Activated CD8-positive, alpha-beta memory T cell treated with anti-CD3 and anti-CD28 coated beads for 1 hour (primary cell): ENCODE measurements around the gene BRINP1.
"Not testable (repeated sequence)": the region's sequence is repeated elsewhere in the genome, so short reads cannot be mapped to it uniquely, and the experiment has no call there.

Experiments
- DNase-seq, 2 donors: peaks; one replicate each; pipeline ENCODE4 v3.0.0-alpha.2; 2020; ENCODE audit warnings: low read depth in 1 of 2; ENCODE audit errors: extremely low read depth in 1 of 2

Gene BRINP1

DNA sequence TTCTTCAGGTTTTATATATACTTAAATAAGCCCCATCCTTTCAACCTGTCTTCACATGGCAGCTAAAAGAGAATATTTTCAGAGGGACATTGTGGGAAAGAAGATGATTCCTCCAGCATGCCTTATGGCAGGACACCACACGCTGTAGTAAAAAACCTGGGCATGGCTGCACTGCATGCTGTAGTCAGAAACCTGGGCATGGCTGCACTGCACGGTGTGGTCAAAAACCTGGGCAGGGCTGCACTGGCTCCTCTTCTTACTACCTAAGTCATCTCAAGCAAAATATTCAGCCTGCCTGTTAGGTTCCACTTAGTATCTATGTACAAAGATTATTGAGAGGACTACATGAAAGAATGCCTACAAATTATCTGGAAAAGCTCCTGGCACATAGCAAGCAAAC is 153.6 kb downstream of the BRINP1 start:
- no peak for DNase-seq

DNA sequence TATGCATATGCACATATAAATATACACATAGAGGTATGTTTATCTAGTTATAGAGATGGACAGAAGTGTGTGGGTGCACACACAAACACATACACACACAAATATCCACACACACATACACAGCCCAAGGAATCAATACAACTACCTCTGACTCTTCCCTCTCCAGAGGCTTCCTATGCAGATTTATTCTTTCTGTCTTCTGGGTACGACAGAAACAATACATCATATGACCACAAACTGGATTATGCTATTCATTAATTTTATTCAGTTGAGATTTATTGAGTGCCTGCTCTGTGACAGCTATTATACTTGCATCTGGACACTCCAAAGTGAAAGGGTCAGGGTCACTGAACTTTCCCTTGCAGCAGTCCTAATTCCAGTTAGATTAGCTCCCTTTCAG is 155.8 kb downstream of the BRINP1 start:
- DNase-seq: no peak

- DNase-seq: no peak
Measured at GRCh38 chr9:119197893-119198607, 171.2 kb downstream of the BRINP1 start.

DNA sequence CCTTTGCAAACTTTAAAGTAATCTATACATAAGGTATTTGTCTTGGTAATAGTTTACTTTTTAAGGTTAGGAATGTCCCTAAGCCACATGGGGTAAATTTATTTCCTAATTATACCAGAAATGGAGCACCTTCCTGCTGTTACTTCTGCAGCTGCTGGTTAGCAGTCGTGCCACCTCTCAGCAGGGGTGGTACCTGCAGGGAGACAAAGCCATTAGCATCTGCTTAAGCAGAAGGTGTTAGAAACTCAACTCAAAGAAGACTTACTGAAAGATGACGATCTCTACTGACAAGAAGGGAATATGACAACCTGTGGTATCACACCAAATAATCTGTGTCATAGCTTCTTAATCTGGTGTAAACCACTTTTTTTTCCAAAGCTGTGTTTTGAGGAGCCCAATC is 173.7 kb downstream of the BRINP1 start:
- no peak for DNase-seq

DNA sequence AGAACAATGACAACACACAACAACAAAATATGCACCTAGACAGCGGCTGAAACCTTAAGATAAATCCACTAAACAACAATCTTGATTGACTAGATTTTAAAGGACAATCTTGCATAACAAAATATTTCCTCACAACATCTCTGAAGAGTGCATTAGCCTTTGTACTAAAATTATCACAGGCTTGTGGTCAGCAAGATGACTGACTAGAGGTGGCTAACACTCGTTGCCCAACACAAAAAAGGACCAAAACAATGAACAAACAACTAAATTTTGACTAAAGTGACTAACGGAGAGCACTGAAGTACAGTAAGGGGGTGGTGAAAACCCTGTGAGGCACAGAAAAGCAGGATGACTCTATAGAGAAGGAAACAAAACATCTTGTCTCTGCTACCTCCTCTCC is 183.9 kb downstream of the BRINP1 start:
- no peak for DNase-seq

DNA sequence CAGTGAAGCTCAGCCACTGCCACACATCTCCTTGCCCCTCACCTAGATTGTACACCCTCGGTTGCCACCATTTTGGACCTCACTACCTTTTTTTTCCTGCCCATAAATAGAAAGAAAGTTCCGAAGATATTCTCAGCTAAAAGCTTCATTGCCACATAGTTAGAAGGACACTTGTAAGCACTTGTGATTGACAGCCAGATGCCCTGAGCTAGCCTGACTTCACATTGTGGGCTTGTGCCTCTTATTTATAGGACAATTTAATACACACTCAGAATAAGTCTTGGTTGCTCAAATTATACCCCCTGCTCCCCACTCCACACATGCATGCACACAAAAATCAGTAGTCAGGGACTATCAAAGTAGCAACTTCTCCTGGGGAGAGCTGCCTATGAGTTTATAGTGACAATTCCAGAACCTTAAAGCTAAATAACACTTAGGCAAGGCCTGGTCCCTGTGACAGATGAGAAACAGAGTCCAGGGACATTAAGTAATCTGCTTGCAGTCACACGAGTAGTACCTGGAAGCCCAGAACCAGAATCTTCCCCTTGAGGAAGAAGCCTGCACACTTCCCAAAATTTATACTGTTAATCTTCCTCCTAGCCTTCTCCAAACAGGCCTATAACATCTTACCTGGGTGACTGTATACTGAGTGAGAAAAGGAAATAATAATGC is 184.8 kb downstream of the BRINP1 start:
- no peak for DNase-seq

DNA sequence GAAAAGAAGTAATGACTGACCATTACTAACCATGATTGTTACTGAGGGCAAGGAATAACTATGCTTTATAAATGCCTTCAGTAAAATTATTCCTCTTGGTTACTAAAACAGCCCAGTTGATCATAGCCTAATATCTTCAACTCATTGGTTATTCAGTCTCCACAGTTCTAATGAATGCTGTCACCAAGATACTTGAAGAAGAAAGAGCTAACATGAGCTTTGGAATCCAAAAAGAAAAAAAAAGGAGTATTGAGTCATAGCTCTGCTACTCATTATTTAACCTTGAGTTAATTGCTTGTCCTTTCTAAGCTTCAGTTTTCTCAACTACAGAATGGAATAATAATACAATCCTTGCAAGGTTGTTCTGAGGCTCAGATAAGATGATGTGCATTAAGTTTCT is 187.7 kb downstream of the BRINP1 start:
- DNase-seq: no peak

GRCh38 chr9:119180897-119181296 is 188.3 kb downstream of the BRINP1 start:
- DNase-seq: no peak

- DNase-seq: no peak
Measured at GRCh38 chr9:119179701-119180100, 189.5 kb downstream of the BRINP1 start.

GRCh38 chr9:119177196-119177595 is 192.0 kb downstream of the BRINP1 start:
- no peak for DNase-seq

DNA sequence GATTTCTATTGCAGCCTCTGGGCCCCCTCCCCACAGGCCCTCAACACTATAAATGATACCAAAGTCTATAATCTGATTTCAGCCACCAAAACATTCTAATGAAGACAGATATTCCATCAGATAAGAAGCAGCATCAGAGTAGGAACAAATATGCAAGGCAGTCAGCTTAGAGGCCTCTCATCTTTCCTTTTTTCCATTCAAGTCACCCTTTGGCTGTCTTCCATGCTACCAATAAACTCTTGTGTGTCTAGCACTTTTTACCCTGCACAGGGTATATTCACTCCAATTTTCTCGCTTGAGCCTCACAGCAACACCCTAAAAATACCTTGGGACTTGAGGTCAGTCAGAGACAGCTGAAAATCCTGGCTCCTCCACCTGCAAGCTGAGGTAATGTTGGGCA is 193.7 kb downstream of the BRINP1 start:
- DNase-seq: no peak

DNA sequence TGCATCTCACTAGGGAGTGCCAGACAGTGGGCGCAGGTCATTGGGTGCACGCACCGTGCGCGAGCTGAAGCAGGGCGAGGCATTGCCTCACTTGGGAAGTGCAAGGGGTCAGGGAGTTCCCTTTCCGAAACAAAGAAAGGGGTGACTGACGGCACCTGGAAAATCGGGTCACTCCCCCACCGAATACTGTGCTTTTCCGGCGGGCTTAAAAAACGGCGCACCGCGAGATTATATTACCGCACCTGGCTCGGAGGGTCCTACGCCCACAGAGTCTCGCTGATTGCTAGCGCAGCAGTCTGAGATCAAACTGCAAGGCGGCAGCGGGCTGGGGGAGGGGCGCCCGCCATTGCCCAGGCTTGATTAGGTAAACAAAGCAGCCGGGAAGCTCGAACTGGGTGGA is 200.0 kb downstream of the BRINP1 start:
- DNase-seq: not testable (repeated sequence)

GRCh38 chr9:119167876-119168275 is 201.4 kb downstream of the BRINP1 start:
- no peak for DNase-seq

GRCh38 chr9:119167267-119167666 is 202.0 kb downstream of the BRINP1 start:
- no peak for DNase-seq

DNA sequence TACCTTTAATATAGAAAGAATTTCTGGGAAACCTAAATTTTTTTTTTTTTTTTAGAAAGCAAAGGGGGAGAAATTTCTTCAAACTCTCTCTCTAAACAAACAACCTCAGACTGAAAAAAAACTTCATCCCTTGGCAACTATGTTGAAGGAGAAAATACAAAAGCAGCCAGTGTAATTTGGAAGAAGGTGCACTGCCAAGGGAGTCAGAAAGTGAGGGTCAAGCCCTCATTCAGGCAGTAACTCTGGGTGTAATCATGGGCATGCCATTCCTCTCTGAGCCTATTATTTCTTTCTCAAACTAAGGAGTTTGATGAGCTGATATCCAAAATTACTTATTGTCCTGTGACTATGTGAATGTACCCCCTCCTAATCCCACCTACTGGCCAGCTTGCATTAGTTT is 203.1 kb downstream of the BRINP1 start:
- DNase-seq: no peak

GRCh38 chr9:119165131-119165530 is 204.1 kb downstream of the BRINP1 start:
- no peak for DNase-seq

GRCh38 chr9:119164716-119165115 is 204.5 kb downstream of the BRINP1 start:
- no peak for DNase-seq

DNA sequence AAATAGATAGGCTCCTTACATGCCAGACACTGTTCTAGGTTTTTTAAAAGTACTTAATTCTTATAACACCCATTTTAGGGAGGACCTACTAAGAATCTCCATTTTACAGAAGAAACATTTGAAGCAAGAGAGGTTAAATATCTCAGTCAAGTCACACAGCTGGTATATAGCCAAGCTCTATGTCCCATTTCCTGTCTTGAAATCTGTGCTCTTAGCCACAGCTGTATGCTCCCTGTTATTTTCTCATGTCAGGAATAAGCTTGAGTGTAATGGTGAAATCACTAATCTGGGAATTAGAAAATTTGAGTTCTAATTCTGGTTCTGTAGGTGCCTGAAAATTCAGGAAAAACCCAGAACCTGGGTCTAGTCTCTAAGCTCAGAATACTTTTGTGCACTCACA is 208.7 kb downstream of the BRINP1 start:
- no peak for DNase-seq

GRCh38 chr9:119159386-119159785 is 209.8 kb downstream of the BRINP1 start:
- no peak for DNase-seq

- no peak for DNase-seq
Measured at GRCh38 chr9:119157196-119157595, 212.0 kb downstream of the BRINP1 start.

GRCh38 chr9:119156354-119156753 is 212.9 kb downstream of the BRINP1 start:
- no peak for DNase-seq

GRCh38 chr9:119154527-119154926 is 214.7 kb downstream of the BRINP1 start:
- DNase-seq: no peak

DNA sequence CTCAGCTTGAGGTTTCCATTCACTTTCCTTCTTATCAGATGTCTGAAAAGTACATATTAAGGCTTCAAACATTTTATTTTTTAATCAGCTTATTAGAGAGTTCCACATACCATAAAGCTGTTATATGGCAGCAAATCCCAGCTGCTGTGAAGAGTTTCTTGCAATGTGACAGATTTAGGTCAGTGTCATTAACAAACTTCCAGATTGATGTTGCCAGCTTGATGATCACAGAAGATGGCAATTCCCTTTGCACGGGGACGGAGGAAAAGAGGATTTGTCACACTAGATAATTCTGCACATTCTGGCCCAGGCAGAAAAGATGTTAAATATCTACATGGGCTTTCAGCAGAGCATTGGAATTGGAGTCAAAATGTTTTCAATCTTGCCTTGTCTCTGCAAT is 215.8 kb downstream of the BRINP1 start:
- DNase-seq: no peak
